HG03378 (cell line): ENCODE measurements around the gene AKAP3.

ENCODE experiments used
- ATAC-seq: cut with Tn5 transposase; IDR thresholded peaks from one replicate; pipeline ENCODE4 v1.9.1; 2021; ENCODE audit warnings: mild to moderate bottlenecking, moderate library complexity; ENCODE audit not compliant: unreplicated experiment

AKAP3 gene

GRCh38 chr12:4648501-4649357, at the start of gene AKAP3, which contains the start of gene NDUFA9:
TSS of gene AKAP3 (minus strand) at chr12:4649051. CDS start at chr12:4638196, 10,855 bp downstream.
TSS of gene NDUFA9 (plus strand) at chr12:4649114. CDS start at chr12:4649127, 13 bp downstream.
- peak; percentile 71 for ATAC-seq

- ATAC-seq: no peak
Measured at GRCh38 chr12:4690760-4691159, 41.9 kb upstream of the AKAP3 start.

DNA sequence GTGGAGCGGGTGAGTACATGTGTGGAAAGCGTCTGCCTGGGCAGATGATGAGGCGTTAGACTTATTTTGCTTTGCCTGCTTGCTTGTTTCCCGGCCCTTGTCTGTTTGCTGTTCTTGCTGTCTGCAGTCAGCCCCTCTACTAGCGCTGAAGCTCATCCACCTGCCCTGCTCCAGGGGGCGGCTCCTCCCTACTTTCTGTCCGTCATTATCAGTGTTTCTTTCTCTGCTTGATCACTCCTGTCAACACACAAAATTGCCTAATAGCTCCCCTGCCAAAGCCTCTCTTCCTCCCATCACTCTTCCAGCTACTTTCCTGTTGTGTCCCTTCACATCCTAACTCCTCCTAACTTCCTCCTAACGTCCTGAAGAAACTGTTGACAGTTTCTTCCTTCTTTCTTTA, 36.5 kb upstream of the AKAP3 start:
- no peak for ATAC-seq

DNA sequence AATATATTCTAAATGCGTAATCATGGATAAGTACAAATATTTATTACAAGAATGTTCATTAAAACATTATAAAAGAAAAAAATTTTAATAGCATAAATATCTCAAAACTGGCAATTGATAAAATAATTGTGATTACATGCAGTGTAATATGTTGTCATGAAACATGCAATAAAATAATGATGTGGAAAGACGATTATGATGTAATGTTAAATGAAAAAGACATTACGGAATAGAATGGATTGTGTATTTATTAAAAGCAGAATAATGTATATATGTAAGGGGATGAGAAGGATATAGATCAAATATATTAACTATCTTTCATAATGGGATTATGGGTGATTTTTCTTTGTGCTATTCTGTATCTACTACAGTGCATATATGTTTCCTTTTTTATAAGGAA, 32.9 kb upstream of the AKAP3 start:
- no peak for ATAC-seq

- no peak for ATAC-seq
Measured at GRCh38 chr12:4679711-4680110, 30.9 kb upstream of the AKAP3 start.

DNA sequence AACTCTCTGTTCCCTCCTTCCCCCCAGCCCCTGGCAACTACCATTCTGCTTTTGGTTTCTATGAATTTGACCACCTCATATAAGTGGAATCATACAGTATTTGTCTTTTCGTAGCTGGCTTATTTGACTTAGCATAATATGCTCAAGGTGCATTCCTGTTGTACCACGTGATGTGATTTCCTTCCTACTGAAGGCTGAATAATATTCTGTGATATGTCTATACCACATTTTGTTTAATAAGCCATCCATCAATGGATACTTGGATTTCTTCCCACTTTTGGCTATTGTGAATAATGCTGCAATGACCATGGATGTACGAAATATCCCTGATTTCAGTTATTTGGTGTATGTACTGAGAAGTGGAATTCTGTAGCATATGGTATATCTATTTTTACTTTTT, 16.4 kb upstream of the AKAP3 start:
- no peak for ATAC-seq

GRCh38 chr12:4663971-4664505, 15.2 kb upstream of the AKAP3 start:
- no peak for ATAC-seq

GRCh38 chr12:4653691-4654090, 4.8 kb upstream of the AKAP3 start:
- no peak for ATAC-seq

DNA sequence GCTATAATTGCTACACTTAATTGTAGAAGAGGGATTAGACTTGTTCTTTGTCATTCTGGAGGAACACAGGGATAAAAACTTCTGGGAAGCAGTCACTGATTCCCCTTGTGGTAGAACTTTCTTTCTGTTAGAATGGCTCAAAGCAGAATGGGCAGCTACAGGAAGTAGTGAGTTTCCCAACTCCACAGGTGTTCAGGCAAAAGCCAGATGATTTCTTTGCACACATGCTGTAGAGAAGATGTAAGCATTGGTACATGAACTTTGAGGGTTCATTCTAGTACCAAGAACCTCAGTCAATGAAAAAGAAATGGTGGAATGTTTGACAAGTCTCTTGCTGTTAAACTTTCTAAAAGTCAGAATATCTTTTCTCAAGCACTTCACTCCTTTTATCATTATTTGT, 4.4 kb upstream of the AKAP3 start:
- ATAC-seq: no peak

DNA sequence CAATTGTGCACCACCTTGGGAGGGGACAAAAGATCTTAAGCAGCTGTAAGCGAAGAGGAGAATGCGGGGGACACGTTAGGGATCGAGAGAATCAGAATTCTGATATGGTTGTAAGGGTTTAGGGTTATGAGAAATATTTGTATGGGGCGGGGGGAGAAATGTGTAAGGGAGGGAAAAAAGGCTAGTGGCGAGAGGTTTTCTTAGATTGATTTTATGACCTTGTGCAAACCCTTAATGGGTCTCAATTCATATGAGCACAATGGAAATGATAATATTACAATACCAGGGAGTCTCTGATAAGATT, 459 bp upstream of the AKAP3 start:
- ATAC-seq: no peak

GRCh38 chr12:4648104-4648500, 749 bp downstream of the AKAP3 start:
- no peak for ATAC-seq

- no peak for ATAC-seq
Measured at GRCh38 chr12:4645023-4645422, 3.8 kb downstream of the AKAP3 start.

GRCh38 chr12:4643747-4644146, 5.1 kb downstream of the AKAP3 start:
- no peak for ATAC-seq

GRCh38 chr12:4630262-4630661, 18.6 kb downstream of the AKAP3 start:
- no peak for ATAC-seq

- ATAC-seq: no peak
Measured at GRCh38 chr12:4628406-4628805, 20.4 kb downstream of the AKAP3 start.

GRCh38 chr12:4626543-4626942, 22.3 kb downstream of the AKAP3 start:
- no peak for ATAC-seq

DNA sequence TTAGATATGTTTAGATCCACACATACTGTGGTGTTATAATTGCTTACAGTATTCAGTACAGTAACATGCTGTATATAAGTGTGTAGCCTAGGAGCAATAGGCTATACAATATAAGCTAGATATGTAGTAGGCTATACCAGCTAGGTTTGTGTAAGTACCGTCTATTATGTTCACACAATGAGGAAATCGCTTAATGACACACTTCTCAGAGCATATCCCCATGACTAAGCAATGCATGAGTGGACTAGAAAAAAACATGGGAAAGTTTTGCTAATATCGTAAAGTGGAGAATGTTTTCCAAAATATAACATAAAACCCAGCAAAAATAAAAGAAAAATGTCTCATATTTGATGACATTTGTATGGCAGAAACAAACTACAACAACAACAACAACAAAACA, 27.3 kb downstream of the AKAP3 start:
- no peak for ATAC-seq

DNA sequence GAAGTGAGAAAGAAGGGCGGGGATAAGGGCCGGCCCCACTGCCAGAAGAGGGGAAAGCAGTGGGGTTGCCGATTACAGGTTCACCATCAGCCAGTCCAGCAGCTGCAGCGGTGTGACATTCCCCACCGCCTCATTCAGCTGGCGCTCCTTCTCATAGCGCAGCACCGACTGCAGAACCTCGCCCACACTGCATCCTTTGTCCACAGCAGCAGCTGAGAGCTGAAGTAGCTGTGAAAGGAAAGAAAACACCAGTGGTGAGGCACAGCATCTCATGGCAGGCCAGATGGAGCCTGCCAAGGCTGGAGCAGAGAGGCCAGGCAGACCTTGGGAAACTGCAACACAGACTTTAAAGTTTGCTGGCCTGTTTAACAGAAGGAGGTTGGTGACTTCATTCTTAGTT, 33.2 kb downstream of the AKAP3 start:
- no peak for ATAC-seq

- ATAC-seq: no peak
Measured at GRCh38 chr12:4610481-4610880, 38.4 kb downstream of the AKAP3 start.

DNA sequence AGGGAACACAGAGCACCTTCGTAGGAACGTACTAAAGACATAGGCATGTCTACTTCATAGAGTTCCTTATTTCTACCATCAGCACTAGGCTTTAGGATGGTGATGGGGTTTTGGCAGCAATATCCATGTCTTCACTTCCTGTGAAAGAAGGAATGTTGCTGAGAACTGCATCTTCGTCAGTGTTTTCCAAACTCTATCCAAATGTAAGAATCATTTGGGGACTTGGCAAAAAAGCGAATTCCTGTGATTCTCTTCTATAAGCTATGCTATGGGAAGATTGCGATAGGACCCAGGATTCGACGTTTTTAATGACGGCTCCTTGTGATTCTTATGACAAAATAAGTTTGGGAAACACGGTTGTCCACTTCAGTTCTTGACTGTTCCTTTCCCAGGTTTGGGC, 39.8 kb downstream of the AKAP3 start:
- ATAC-seq: no peak

- no peak for ATAC-seq
Measured at GRCh38 chr12:4607056-4607455, 41.8 kb downstream of the AKAP3 start.

DNA sequence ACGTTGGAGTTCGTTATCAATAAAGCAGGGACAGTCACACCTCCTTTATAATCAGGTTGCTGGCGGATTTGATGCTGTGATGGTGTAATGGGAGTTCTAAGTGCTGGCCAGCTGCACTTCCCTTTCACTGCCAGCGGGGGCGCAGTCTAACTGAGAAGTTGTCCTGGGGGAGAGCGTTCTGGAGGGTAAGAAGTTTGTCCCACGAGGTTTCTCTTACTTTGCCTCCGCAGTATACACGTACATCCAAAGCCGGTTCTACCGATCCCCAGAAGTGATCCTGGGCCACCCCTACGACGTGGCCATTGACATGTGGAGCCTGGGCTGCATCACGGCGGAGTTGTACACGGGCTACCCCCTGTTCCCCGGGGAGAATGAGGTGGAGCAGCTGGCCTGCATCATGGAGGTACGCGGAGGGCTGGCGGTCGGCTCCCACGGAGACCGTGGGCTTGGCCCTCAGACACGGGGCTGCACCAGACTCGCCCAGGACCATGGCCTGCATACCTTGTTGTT, 44.1 kb downstream of the AKAP3 start:
- ATAC-seq: peak; percentile 93

GRCh38 chr12:4603946-4604345, 44.9 kb downstream of the AKAP3 start:
- ATAC-seq: no peak
